Epidermal melanocyte (primary cell): Measurements from ENCODE around the gene METTL25B.

Source experiments
- DNase-seq: peaks from one replicate; pipeline ENCODE4 v3.0.0; 2011; ENCODE audit warnings: low spot score; ENCODE audit not compliant: insufficient read length

The METTL25B gene

GRCh38 chr1:156767101-156767878 lies 39.0 kb downstream of the METTL25B start, which contains the start of gene PRCC:
Gene PRCC (plus strand): TSS chr1:156767535. CDS start chr1:156767772, 237 bp downstream.
- DNase-seq, result peak; percentile 94

- DNase-seq, result no peak
These were observed 39.8 kb downstream of the METTL25B start for GRCh38 chr1:156767879-156768604.

- DNase-seq, result no peak
These were observed 40.5 kb downstream of the METTL25B start for GRCh38 chr1:156768610-156769295.

DNA sequence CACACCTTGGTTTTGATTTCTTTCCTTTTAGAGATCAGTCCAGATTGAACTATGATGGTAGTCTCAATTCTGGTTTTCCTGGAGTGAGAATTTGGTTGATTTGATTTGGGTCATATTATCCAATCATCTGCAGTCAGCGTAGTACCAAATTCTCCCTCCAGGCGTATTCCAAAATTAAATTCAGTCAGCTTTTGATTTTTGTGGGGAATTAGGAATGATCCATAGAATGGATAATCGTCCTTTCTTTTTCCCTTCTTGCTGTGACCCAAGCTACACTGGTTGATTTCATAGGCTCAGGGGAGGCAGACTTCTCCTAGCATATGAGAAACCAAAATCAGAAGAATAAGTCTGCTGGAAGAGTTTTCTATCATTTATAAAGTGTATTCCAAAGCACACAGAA lies 44.0 kb downstream of the METTL25B start:
- no peak for DNase-seq

- DNase-seq, result no peak
These were observed 44.6 kb downstream of the METTL25B start for GRCh38 chr1:156772728-156773497.

- DNase-seq, result no peak
These were observed 45.3 kb downstream of the METTL25B start for GRCh38 chr1:156773607-156774006.

DNA sequence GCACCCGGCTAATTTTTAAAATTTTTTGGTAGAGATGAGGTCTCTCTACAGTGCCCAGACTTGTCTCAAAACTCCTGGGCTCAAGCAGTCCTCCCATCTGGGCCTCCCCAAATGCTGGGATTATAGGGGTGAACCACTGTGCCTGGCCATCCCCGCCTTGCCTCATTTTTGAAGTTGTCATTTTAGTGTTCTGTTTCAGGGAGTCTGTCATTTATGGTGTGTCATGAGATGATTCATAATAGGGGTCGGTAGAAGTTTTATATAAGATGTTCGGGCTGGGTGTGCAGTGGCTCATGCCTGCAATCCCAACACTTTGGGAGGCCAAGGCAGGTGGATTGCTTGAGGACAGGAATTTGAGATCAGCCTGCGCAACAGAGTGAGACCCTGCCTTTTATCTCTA lies 47.5 kb downstream of the METTL25B start:
- no peak for DNase-seq

DNA sequence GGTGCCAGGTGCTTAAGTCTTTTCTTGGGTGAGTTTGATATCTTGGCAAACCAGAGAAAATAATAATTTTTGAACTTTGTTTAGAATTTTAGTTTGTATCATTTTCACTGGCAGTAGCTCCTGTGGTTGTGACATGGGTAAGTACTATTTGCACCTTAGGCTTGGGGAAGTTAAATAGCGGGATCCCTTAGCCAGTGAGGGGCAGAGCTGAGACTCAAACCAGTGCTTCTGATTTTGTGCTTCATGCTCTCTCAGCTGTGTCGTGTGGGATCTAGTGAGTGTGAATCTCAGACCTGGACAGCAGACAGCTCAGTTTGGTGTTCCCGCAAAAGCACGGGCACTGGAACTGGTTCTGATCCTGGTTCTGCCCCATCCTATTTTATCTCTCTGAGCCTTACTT lies 48.7 kb downstream of the METTL25B start:
- DNase-seq, result no peak

- no peak for DNase-seq
These were observed 49.3 kb downstream of the METTL25B start for GRCh38 chr1:156777573-156777972.

DNA sequence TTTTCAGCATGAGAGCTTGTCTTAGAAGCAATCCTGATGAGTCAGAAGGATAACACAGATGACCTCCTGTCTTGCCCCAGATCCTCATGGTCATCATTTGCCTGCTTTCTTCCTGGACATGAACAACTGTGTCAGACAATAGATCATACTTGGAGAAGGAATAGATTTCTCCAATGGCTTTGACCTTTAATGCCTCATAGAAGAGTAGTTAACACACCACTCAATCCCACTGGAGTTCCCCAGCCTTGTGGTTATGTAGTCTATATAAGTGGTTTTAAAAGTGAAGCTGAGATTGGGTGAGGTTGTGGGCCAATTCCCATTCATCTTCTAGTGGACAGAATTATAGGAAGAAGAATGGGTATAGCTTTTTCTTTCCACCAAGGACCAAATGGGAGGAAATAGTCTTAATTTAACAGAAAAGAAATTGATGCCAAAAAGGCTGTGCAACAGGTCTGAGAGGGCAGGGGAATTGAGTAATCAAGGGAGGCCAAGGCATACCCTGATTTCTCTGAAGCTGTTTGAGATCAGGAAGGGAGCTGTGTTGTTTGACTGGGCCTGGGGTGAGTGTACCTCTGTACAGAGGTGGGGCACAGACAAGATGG lies 53.4 kb downstream of the METTL25B start:
- no peak for DNase-seq

GRCh38 chr1:156785458-156785857 lies 57.2 kb downstream of the METTL25B start:
- DNase-seq, result no peak
